K562 (cell line): ENCODE results near the gene KLK11. TPM values are rescaled to one million over a fixed set of nuclear protein-coding genes. Genes with fewer than 3 reads are reported as not detected.

Experiments
- ATF3 ChIP-seq, 2 experiments: fragments of 450-650 bp in 1 of 2; sonication (generic) in 1 of 2; formaldehyde crosslinking in 1 of 2; IDR thresholded peaks in 1 of 2; conservative IDR thresholded peaks in 1 of 2; 2 replicates each; pipeline versions ENCODE4 v1.6.1 to v1.8.1; 2016 to 2023; ENCODE audit warnings: mild to moderate bottlenecking in 2 of 2, moderate library complexity in 2 of 2, inconsistent platforms in 1 of 2, missing genetic modification reagents in 1 of 2
- BHLHE40 ChIP-seq: IDR thresholded peaks from 2 replicates; pipeline ENCODE4 v1.6.1; 2011; ENCODE audit warnings: low read length, improper control_type of control experiment
- CCNT2 ChIP-seq: IDR thresholded peaks from 2 replicates; pipeline ENCODE4 v1.6.1; 2011; ENCODE audit warnings: borderline replicate concordance, low read depth, mild to moderate bottlenecking, moderate library complexity, mixed read lengths, low read length; ENCODE audit not compliant: insufficient read length; ENCODE audit errors: extremely low read depth
- E2F4 ChIP-seq: sonication (generic); formaldehyde crosslinking; IDR thresholded peaks from 2 replicates; pipeline ENCODE4 v1.8.0; 2022; ENCODE audit warnings: mild to moderate bottlenecking, low read depth, missing genetic modification reagents
- HDGF ChIP-seq: fragments of 450-650 bp; IDR thresholded peaks from 2 replicates; pipeline ENCODE4 v1.6.1; 2016
- KHSRP ChIP-seq: fragments of 450-650 bp; IDR thresholded peaks from 2 replicates; pipeline ENCODE4 v1.6.1; 2017
- KLF1 ChIP-seq: fragments of 450-650 bp; IDR thresholded peaks from 2 replicates; pipeline ENCODE4 v1.6.1; 2016; ENCODE audit warnings: missing genetic modification characterization, missing compliant biosample characterization
- MYC ChIP-seq, 2 experiments: fragments of 250-450 bp in 1 of 2; sonication (Bioruptor Pico) in 1 of 2; IDR thresholded peaks; 2 replicates each; pipeline versions ENCODE4 v1.5.1 to v1.6.1; 2012 to 2021; ENCODE audit warnings: low read depth in 2 of 2, borderline replicate concordance in 1 of 2, improper control_type of control experiment in 1 of 2, low read length in 1 of 2, mild to moderate bottlenecking in 1 of 2, moderate library complexity in 1 of 2
- NBN ChIP-seq: fragments of 450-650 bp; IDR thresholded peaks from 2 replicates; pipeline ENCODE4 v1.6.1; 2016; ENCODE audit warnings: low read depth, mild to moderate bottlenecking
- PKNOX1 ChIP-seq: fragments of 450-650 bp; IDR thresholded peaks from 2 replicates; pipeline ENCODE4 v1.6.1; 2016
- PTTG1 ChIP-seq: fragments of 450-650 bp; IDR thresholded peaks from 2 replicates; pipeline ENCODE4 v1.6.1; 2016; ENCODE audit warnings: low read depth, mild to moderate bottlenecking, missing genetic modification characterization, missing compliant biosample characterization
- RCOR1 ChIP-seq, 2 experiments: IDR thresholded peaks; 2 replicates each; pipeline ENCODE4 v1.6.1; 2012; ENCODE audit warnings: low read depth in 2 of 2, low read length in 2 of 2, borderline replicate concordance in 1 of 2, improper control_type of control experiment in 1 of 2
- SLC30A9 ChIP-seq: fragments of 250-450 bp; sonication (Bioruptor Pico); IDR thresholded peaks from 2 replicates; pipeline ENCODE4 v1.8.0; 2022; ENCODE audit warnings: mild to moderate bottlenecking, moderate library complexity
- SMARCE1 ChIP-seq: fragments of 450-650 bp; IDR thresholded peaks from 2 replicates; pipeline ENCODE4 v1.7.1; 2016; ENCODE audit warnings: mild to moderate bottlenecking
- STAT5A ChIP-seq: IDR thresholded peaks from 2 replicates; pipeline ENCODE4 v1.6.1; 2012; ENCODE audit warnings: low read length, inconsistent platforms, borderline replicate concordance
- TOE1 ChIP-seq, 2 experiments: fragments of 450-650 bp in 1 of 2; sonication (generic) in 1 of 2; formaldehyde crosslinking in 1 of 2; IDR thresholded peaks; 2 replicates each; pipeline versions ENCODE4 v1.7.1 to v1.8.0; 2016 to 2022; ENCODE audit warnings: borderline replicate concordance in 2 of 2, mild to moderate bottlenecking in 2 of 2, antibody characterized with exemption in 1 of 2, inconsistent platforms in 1 of 2, low read depth in 1 of 2, missing genetic modification reagents in 1 of 2, moderate library complexity in 1 of 2
- ZBTB26 ChIP-seq: fragments of 450-650 bp; formaldehyde crosslinking; IDR thresholded peaks from 2 replicates; pipeline ENCODE4 v1.4.0; 2022; ENCODE audit warnings: missing genetic modification characterization
- ZFPM2 ChIP-seq: fragments of 250-450 bp; sonication (Bioruptor Pico); IDR thresholded peaks from 2 replicates; pipeline ENCODE4 v1.5.1; 2022; ENCODE audit warnings: mild to moderate bottlenecking
- ZNF512 ChIP-seq: IDR thresholded peaks from 2 replicates; pipeline ENCODE4 v1.6.1; 2016; ENCODE audit warnings: missing genetic modification characterization, missing compliant biosample characterization
- ZNF695 ChIP-seq: fragments of 450-650 bp; formaldehyde crosslinking; IDR thresholded peaks from 2 replicates; pipeline ENCODE4 v1.4.0; 2020; ENCODE audit warnings: mild to moderate bottlenecking, moderate library complexity
- polyA plus RNA-seq, 8 experiments: library from polyadenylated mRNA; depleted of rRNA in 4 of 8; stranded (reverse) in 5 of 8; unstranded in 3 of 8; fragments of >200 nt; fragmentation: Nextera tagmentation in 2 of 8; fragmentation: Illumina TruSeq in 1 of 8; extraction: Ambion mirVana in 2 of 8; extraction: Trizol in 1 of 8; gene quantifications; 2 replicates each; pipeline versions ENCODE4 v1.2.1 to v1.2.3, GENCODE V29; 2011 to 2014; ENCODE audit warnings: inconsistent platforms in 1 of 8, missing spikeins in 1 of 8
- total RNA-seq, 7 experiments: library from RNA; depleted of rRNA in 6 of 7; stranded (reverse); fragments of >200 nt in 6 of 7; fragmentation: Illumina TruSeq in 2 of 7; extraction: Trizol in 2 of 7; gene quantifications; 2 replicates each; pipeline versions ENCODE4 v1.2.1 to v1.2.3, GENCODE V29; 2011 to 2021; ENCODE audit warnings: low replicate concordance in 1 of 7

The KLK11 gene
- total and polyA plus RNA-seq, 9 of the 15 experiments (the other 6 are each of a cell fraction or from before 2014, with no cell fraction given) = not detected

GRCh38 chr19:51002542-51003311 lies 23.7 kb downstream of the KLK11 start (continued):
- TF ChIP-seq TOE1 (IDR thresholded peaks at IDR 0.05; ENCODE audit: borderline replicate concordance) = peak; percentile 63; the same call in 1 of the 2 replicates
- no peak for TF ChIP-seq TOE1 (CRISPR knock-in tag; IDR thresholded peaks at IDR 0.05; ENCODE audit: borderline replicate concordance, low read depth)
- peak; percentile 59; the same call in 1 of the 2 replicates for TF ChIP-seq MYC (IDR thresholded peaks at IDR 0.05; ENCODE audit: low read depth, low read length)
- TF ChIP-seq MYC (CRISPR knock-in tag; IDR thresholded peaks at IDR 0.05; ENCODE audit: borderline replicate concordance, low read depth) = no peak
- peak; percentile 92 for TF ChIP-seq KHSRP
- no peak for TF ChIP-seq E2F4 (CRISPR knock-in tag)
- TF ChIP-seq PTTG1 (tag) = no peak
- TF ChIP-seq RCOR1 (IDR thresholded peaks at IDR 0.05; ENCODE audit: borderline replicate concordance in 1 of 2, low read depth in 2 of 2, low read length in 2 of 2) = peak in 1 of 2 experiments; percentile 12; a peak in 1 of 4 replicates
- TF ChIP-seq ZNF512 = no peak
- TF ChIP-seq ZBTB26 (CRISPR knock-in tag) = no peak
- peak; percentile 96 for TF ChIP-seq NBN
- TF ChIP-seq BHLHE40 = peak; percentile 28; the same call in 1 of the 2 replicates
- TF ChIP-seq ZFPM2 = 0 out of 2 replicates have a peak, but pooled peaks have one; percentile 23
- no peak for TF ChIP-seq ZNF695 (CRISPR knock-in tag)
- TF ChIP-seq CCNT2 = peak; percentile 34
- peak; percentile 88 for TF ChIP-seq KLF1 (tag)
- no peak for TF ChIP-seq STAT5A
- 0 out of 2 replicates have a peak, but pooled peaks have one; percentile 38 for TF ChIP-seq HDGF
- TF ChIP-seq PKNOX1 = peak; percentile 89
- TF ChIP-seq ATF3 (IDR thresholded peaks at IDR 0.05) = peak; percentile 100
- TF ChIP-seq ATF3 (CRISPR knock-in tag; conservative IDR thresholded peaks at IDR 0.05) = no peak
- TF ChIP-seq SMARCE1 = 0 out of 2 replicates have a peak, but pooled peaks have one; percentile 6
- TF ChIP-seq SLC30A9 (CRISPR knock-in tag) = no peak
